ENCODE results near the gene APRT.

- no peak for TF ChIP-seq USF2 (IDR thresholded peaks at IDR 0.05; ENCODE audit: low read length)
- TF ChIP-seq RAD21 (IDR thresholded peaks at IDR 0.05 in 1 of 2, conservative IDR thresholded peaks at IDR 0.05 in 1 of 2; ENCODE audit: low read depth in 2 of 2, low read length in 2 of 2) = no peak
- no peak for TF ChIP-seq RFX5 (IDR thresholded peaks at IDR 0.05; ENCODE audit: borderline replicate concordance, low read depth, low read length)
- no peak for TF ChIP-seq CTCF (IDR thresholded peaks at IDR 0.05; ENCODE audit: control extremely low read depth in 1 of 3, insufficient read depth in 1 of 3, low read depth in 1 of 3, low read length in 3 of 3)
- TF ChIP-seq SIN3A (conservative IDR thresholded peaks at IDR 0.05 in 1 of 2, IDR thresholded peaks at IDR 0.05 in 1 of 2; ENCODE audit: low read depth in 1 of 2, low read length in 2 of 2) = no peak
- no peak for TF ChIP-seq POLR2A (IDR thresholded peaks at IDR 0.05; ENCODE audit: control extremely low read depth in 1 of 2, low read depth in 2 of 2, low read length in 2 of 2)
- no peak for TF ChIP-seq MAFK (IDR thresholded peaks at IDR 0.05; ENCODE audit: low read depth, low read length)
These were observed 1.8 kb upstream of the APRT start for GRCh38 chr16:88813269-88814143.

Measured in H1 (cell line).